GM18868 (cell line): ENCODE data around the gene SLC25A4.

Experiments used
- ATAC-seq: cut with Tn5 transposase; IDR thresholded peaks from one replicate; pipeline ENCODE4 v1.9.1; 2021; ENCODE audit warnings: mild to moderate bottlenecking, moderate library complexity; ENCODE audit not compliant: unreplicated experiment

Gene SLC25A4

DNA sequence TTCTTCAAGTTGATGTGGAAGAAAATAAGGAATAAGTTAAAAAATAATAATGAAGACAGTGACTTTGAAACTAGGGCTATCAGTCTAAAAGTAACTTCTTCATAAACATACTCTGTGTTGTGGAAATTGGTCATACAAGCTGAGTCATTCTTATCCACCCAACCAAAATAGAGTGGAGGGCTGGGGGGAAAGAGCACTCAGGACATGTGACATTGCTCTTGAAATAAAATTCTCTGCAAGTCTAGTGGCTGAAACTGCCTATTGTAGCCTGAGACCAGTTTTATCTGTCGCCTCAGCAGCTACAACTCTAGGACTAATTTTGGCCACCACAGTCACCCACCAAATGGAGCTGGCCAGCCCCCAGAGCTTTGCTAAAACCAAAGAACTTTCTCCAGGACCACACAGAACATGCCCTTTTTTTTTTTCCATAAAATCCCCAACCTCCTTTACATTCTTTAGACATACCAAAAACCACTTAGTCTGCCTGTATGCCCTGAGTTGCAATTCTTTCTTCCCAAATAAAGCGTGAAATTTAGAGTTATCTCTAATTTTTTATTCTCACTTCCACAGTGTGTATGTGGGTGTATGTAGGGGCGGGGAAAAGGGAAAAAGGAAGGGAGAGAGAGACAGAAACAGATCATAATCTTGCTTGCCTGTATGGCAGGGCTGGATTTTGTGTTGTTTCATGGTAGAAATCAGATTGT is 23.0 kb upstream of the SLC25A4 start:
- peak; percentile 59 for ATAC-seq

- no peak for ATAC-seq
These were observed 22.5 kb upstream of the SLC25A4 start for GRCh38 chr4:185120631-185120946.

- peak; percentile 83 for ATAC-seq
These were observed 20.3 kb upstream of the SLC25A4 start for GRCh38 chr4:185122681-185123345.

DNA sequence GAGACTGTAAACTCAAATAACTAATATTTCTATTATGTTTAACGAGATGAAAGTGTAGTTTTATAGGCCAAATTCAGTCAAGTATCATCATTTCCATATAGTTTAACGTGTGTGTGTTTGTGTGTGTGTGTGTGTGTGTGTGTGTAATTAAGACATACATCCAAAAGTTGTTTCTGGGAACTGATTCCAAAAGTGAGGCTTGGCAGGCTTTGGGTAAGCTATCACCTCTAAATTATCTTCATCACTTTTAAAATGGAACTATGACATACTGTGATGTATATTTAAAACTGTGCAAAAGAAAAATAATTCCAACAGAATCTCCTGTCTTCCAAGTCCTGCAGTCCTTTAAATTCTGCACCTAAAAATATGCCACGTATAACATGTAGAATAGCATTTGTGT is 19.1 kb upstream of the SLC25A4 start:
- ATAC-seq = no peak

DNA sequence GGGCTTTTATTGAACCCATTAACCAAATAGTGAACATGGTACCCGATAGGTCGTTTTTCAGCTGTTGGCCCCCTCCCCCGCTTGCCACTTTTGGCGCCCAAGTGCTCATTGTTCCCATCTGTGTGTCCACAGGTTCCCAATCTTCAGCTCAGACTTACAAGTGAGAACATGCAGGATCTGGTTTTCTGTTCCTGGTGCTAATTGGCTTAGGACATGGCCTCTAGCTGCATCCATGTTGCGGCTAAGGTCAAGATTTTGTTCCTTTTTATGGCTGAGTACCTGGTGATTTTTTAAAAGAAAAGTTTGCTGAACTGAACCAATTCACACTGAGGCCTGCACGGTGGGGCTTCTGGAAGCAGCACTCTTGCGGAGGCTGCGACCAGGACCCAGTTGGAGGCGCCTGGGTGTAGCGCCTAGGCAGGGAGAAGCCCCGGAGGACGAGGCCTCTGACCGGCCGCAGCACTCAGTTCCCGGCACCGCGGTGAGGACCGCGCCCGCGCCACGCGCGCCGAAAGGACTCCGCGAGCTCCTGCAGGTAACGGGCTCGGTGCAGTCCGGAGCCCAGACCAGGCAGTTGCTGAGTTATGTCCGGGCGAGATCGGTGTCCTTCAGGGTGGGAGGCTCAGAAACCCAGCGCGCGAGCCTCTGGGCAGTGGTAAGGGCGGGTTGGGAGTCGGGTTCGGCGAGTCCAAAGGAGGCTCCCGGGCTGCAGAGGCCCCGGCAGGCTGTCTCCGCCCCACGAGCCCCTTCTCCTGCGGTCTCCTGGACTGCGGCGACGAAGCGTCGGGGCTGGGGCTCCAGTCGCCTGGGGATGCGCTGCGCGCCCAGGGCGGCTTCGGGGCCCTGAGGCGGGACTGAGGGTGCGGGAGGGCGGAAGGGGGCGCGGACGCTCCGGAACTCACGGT is 15.8 kb upstream of the SLC25A4 start:
- no peak for ATAC-seq

GRCh38 chr4:185128272-185129119 is 14.6 kb upstream of the SLC25A4 start:
- ATAC-seq = peak; percentile 50

DNA sequence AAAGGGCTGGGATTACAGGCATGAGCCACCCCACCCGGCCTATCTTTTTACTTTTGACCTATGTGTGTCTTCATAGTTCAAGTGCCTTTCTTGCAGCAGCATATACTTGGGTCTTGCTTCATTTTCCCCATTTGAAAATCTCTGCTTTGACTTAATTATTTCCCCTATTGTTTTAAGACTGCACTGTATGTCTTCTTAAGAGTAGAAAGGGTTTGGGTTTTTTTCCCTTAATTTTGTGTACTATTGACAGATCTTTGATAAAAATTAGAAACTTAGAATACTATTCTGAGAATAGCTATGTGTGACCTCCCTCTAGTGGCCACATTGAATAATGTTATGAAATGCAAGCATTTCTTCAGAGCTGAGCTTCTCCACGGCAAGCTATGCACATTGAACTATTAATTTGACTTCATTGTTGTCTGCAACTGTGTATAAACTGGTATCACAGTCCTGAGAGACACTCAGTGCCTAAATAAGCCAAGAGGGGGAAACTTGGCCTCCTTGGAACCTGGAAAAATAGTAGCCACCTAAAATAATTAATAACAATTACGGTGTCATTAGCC is 8.7 kb upstream of the SLC25A4 start:
- peak; percentile 80 for ATAC-seq

GRCh38 chr4:185137233-185137925 is 5.7 kb upstream of the SLC25A4 start:
- no peak for ATAC-seq

GRCh38 chr4:185138161-185138560 is 4.9 kb upstream of the SLC25A4 start:
- no peak for ATAC-seq

DNA sequence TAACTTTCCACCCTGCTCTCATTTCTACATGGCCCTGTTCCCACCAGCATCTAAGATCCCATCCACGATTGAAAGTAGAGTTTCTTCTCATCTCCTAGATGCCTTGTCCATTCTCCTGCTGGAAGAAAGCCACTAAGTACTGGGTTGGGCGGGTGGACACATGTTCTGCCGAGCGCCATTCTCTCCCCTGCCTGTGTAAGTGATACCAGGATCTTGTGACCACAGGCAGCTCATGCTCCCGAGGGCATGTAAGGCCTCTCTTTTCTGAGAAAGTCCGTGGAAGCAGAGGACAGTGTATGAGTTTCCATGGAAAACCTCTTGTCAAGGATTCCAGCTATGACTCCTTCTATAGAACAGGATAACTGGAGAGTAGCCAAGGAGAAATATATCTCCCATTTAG is 3.3 kb upstream of the SLC25A4 start:
- no peak for ATAC-seq

DNA sequence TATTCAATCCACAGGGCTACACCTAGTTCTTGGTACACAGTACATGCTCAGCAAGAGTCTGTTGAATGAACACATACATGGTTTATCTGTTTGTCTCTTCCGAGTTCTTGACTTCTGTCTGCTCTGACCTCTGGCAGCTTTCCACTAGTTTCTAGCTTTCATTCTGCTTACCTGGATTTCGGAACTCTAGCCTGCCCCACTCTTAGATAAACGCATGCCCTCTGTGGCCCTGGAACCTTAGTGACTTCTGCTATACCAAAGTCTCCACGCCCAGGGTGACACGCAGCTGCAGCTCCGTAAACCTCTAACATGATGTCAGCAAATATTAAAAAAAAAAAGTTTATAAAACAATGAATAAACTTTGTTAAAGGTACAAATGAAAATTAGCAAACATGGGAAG is 1.3 kb upstream of the SLC25A4 start:
- ATAC-seq = no peak

DNA sequence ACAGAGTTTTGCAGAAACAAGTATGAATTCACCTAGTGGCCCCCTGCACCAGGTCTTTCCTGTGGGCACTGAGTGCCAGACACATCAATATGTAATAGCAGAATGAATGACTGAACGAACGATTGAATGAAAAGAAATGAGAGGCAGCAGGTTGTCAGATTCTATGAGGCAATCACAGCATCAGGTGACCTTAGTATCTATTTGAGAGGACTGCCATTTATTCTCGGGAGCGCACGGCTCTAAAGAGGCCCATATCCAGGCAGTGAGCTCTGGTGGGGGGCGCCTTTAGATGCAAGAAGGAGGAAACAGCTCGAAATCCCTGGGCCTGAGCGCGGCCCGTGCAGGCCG is 528 bp upstream of the SLC25A4 start:
- ATAC-seq = peak; percentile 22

- ATAC-seq = peak; percentile 24
These were observed 519 bp downstream of the SLC25A4 start for GRCh38 chr4:185143601-185143969.

DNA sequence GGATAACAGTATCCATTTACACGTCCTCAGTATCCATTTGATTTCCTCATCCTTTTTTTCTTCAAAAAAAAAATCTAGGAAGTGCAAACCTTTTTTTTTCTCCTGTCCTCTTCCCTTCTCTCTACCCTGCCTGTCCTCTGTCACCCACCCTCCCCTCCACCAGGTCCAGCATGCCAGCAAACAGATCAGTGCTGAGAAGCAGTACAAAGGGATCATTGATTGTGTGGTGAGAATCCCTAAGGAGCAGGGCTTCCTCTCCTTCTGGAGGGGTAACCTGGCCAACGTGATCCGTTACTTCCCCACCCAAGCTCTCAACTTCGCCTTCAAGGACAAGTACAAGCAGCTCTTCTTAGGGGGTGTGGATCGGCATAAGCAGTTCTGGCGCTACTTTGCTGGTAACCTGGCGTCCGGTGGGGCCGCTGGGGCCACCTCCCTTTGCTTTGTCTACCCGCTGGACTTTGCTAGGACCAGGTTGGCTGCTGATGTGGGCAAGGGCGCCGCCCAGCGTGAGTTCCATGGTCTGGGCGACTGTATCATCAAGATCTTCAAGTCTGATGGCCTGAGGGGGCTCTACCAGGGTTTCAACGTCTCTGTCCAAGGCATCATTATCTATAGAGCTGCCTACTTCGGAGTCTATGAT is 1.7 kb downstream of the SLC25A4 start:
- no peak for ATAC-seq

GRCh38 chr4:185145572-185145971 is 2.5 kb downstream of the SLC25A4 start:
- no peak for ATAC-seq

DNA sequence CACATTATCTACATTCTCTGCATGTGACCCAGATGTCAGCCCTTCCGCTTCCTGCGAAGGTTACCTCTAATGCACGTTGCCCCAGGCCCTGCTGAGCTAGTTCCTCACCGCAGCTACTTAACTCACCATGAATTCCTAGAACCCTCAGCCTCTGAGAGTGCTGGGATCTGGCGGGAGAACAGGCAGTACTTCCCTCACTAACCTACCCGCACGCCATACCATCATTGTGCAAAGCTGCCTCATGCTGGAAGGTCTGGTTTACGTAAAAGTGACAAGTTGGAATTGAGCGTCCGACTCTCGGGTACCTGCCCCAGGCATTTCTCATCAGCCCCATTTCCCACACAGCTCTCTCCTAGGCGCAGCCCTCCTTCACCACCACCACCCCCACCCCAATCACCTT is 6.3 kb downstream of the SLC25A4 start:
- ATAC-seq = no peak

DNA sequence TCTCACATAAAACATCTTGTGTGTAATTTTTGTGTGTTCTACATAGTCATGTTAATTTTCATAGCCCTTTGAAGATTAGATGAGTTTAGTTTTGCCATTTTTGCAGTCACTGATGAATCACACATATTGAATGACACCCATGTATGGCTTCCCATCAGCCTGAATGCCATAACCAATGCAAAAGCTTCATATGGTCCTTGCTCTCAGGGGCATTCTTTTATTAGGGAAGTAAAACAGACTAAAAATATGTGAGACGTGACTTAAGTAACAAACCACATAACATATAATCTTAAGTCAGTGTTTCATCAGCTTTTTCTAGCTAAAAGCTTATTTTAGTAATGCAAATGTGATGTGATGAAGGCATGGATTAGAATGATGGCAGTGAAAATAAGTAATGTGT is 8.2 kb downstream of the SLC25A4 start:
- ATAC-seq = no peak

DNA sequence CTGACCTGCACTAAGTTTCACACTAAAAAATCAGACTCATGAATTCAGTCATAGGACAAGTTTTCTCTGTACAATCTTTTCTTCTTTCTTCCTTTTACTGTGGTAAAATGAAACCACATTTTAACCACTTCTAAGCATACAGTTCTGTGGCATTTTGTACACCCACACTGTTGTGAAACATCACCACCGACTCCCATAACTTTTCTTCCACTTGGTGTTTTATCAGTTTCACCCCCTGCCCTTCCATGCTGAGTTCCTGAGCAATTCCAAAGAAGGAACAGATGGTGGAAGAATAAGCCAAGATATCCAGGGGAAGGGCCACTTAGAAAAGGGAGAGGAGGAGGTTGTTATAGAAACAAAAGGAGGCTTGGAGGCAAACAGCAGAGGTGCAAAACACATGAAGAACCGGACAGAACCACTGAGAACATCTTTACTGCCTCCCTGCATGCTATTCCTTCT is 22.6 kb downstream of the SLC25A4 start:
- ATAC-seq = peak; percentile 98

DNA sequence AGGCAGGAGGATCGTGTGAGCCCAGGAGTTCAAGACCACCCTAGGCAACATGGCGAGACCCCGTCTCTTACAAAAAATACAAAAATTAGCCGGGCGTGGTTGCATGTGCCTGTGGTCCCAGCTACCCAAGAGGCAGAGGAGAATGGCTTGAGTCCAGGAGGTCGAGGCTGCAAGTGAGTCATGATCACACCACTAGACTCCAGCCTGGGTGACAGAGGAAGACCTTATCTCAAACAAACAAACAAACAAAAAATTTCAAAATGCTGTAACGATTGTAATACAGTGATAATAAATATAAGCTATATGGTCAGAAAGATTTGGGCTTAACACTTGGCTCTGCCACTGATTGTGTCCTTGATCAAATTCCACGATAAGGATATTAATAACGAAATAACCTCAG is 24.2 kb downstream of the SLC25A4 start:
- no peak for ATAC-seq
